ENCODE data around the gene PKD2L1. TPM values are rescaled to one million over a fixed set of nuclear protein-coding genes. Genes with fewer than 3 reads are reported as not detected.

The PKD2L1 gene
- total RNA-seq, 1 experiment from 2014 or later = not detected

- Histone ChIP-seq H3K36me3 (ENCODE audit: insufficient read depth, low read length, poor library complexity, severe bottlenecking) (peaks cover 9% of the 10 kb centered on the region), H3K27me3 (replicated peaks; ENCODE audit: insufficient read depth, low read depth, low read length, poor library complexity) (no peaks in the 10 kb centered on the region), H3K4me3 (ENCODE audit: low read depth, low read length, poor library complexity, severe bottlenecking) (no peak overlapping the region), H3K4me1 (ENCODE audit: insufficient read depth, low read length, poor library complexity, severe bottlenecking) (peaks cover 30% of the 10 kb centered on the region), H3K27ac (ENCODE audit: low read depth, low read length, poor library complexity, severe bottlenecking) (peak overlapping the region; percentile 71), H3K9me3 (ENCODE audit: low read depth, low read length, poor library complexity, severe bottlenecking) (no peaks in the 10 kb centered on the region)
- CTCF ChIA-PET = no interaction called here
- no peak for TF ChIP-seq EZH2 (IDR thresholded peaks at IDR 0.05; ENCODE audit: borderline replicate concordance, low read depth, low read length, poor library complexity, severe bottlenecking)
- no peak for TF ChIP-seq CTCF (conservative IDR thresholded peaks at IDR 0.05; ENCODE audit: low read depth, low read length)
- intact Hi-C loops (cut with micrococcal nuclease; ENCODE audit: unreplicated experiment) = no loop called here
- POLR2A ChIA-PET (ENCODE audit: low non-redundant PET) = no interaction called here
- no peak for DNase-seq (ENCODE audit: low spot score)
- BruUV-seq (replicated peaks) = no TSS peak
These were observed 41.5 kb upstream of the PKD2L1 start for GRCh38 chr10:100371482-100372027.

- CTCF ChIA-PET = no interaction called here
These were observed 40.9 kb upstream of the PKD2L1 start for GRCh38 chr10:100370714-100371481.

GRCh38 chr10:100368721-100369120 lies 38.7 kb upstream of the PKD2L1 start:
- BruUV-seq (replicated peaks) = no TSS peak
- DNase-seq (ENCODE audit: low spot score) = no peak
- peaks cover 49% of the 10 kb centered on the region for H3K4me1 ChIP-seq (ENCODE audit: insufficient read depth, low read length, poor library complexity, severe bottlenecking)
- peaks cover 9% of the 10 kb centered on the region for H3K36me3 ChIP-seq (ENCODE audit: insufficient read depth, low read length, poor library complexity, severe bottlenecking)
- CTCF ChIA-PET = no interaction called here
- intact Hi-C loops (cut with micrococcal nuclease; ENCODE audit: unreplicated experiment) = no loop called here
- H3K9me3 ChIP-seq (ENCODE audit: low read depth, low read length, poor library complexity, severe bottlenecking) = no peaks in the 10 kb centered on the region
- H3K4me3 ChIP-seq (ENCODE audit: low read depth, low read length, poor library complexity, severe bottlenecking) = no peak overlapping the region
- TF ChIP-seq EZH2 (IDR thresholded peaks at IDR 0.05; ENCODE audit: borderline replicate concordance, low read depth, low read length, poor library complexity, severe bottlenecking) (no peak), CTCF (conservative IDR thresholded peaks at IDR 0.05; ENCODE audit: low read depth, low read length) (no peak)
- no peaks in the 10 kb centered on the region for H3K27me3 ChIP-seq (replicated peaks; ENCODE audit: insufficient read depth, low read depth, low read length, poor library complexity)
- no peak overlapping the region for H3K27ac ChIP-seq (ENCODE audit: low read depth, low read length, poor library complexity, severe bottlenecking)
- POLR2A ChIA-PET (ENCODE audit: low non-redundant PET) = interaction anchor here (0.6 kb wide), 1 partner anchor 155 kb away, joined by 5 read pairs; no protein-coding TSS in a partner anchor

More at GRCh38 chr10:100370714-100371481, 40.9 kb upstream of the PKD2L1 start:
- DNase-seq (ENCODE audit: low spot score) = no peak
- peaks cover 30% of the 10 kb centered on the region for H3K4me1 ChIP-seq (ENCODE audit: insufficient read depth, low read length, poor library complexity, severe bottlenecking)
- H3K4me3 ChIP-seq (ENCODE audit: low read depth, low read length, poor library complexity, severe bottlenecking) = no peak overlapping the region
- no peaks in the 10 kb centered on the region for H3K9me3 ChIP-seq (ENCODE audit: low read depth, low read length, poor library complexity, severe bottlenecking)
- POLR2A ChIA-PET (ENCODE audit: low non-redundant PET) = no interaction called here
- no peaks in the 10 kb centered on the region for H3K27me3 ChIP-seq (replicated peaks; ENCODE audit: insufficient read depth, low read depth, low read length, poor library complexity)
- peaks cover 9% of the 10 kb centered on the region for H3K36me3 ChIP-seq (ENCODE audit: insufficient read depth, low read length, poor library complexity, severe bottlenecking)
- TF ChIP-seq CTCF (conservative IDR thresholded peaks at IDR 0.05; ENCODE audit: low read depth, low read length) (no peak), EZH2 (IDR thresholded peaks at IDR 0.05; ENCODE audit: borderline replicate concordance, low read depth, low read length, poor library complexity, severe bottlenecking) (no peak)
- no TSS peak for BruUV-seq (replicated peaks)
- peak overlapping the region; percentile 71 for H3K27ac ChIP-seq (ENCODE audit: low read depth, low read length, poor library complexity, severe bottlenecking)
- intact Hi-C loops (cut with micrococcal nuclease; ENCODE audit: unreplicated experiment) = no loop called here
